Duodenal mucosa (tissue), 2 donors: Measurements from ENCODE around the gene TARS2.

Source experiments
- H3K27ac ChIP-seq: one replicate; pipeline ENCODE4 v1.7.0; 2013; ENCODE audit warnings: low read depth, low read length
- H3K27me3 ChIP-seq, 2 donors: one replicate each; pipeline ENCODE4 v1.7.0; 2013; ENCODE audit warnings: low read length in 2 of 2, control low read depth in 1 of 2; ENCODE audit not compliant: insufficient read depth in 2 of 2, control insufficient read depth in 1 of 2
- H3K36me3 ChIP-seq, 2 donors: one replicate each; pipeline ENCODE4 v1.7.0; 2013; ENCODE audit warnings: low read length in 2 of 2, control low read depth in 1 of 2; ENCODE audit not compliant: insufficient read depth in 2 of 2, control insufficient read depth in 1 of 2
- H3K4me1 ChIP-seq, 2 donors: one replicate each; pipeline ENCODE4 v1.7.0; 2013; ENCODE audit warnings: low read length in 2 of 2, control low read depth in 1 of 2; ENCODE audit not compliant: insufficient read depth in 2 of 2, control insufficient read depth in 1 of 2
- H3K4me3 ChIP-seq, 2 donors: one replicate each; pipeline ENCODE4 v1.7.0; 2013; ENCODE audit warnings: low read length in 2 of 2, low read depth in 1 of 2
- H3K9ac ChIP-seq, 2 donors: one replicate each; pipeline ENCODE4 v1.7.0; 2013; ENCODE audit warnings: low read length in 2 of 2, low read depth in 1 of 2
- H3K9me3 ChIP-seq, 2 donors: one replicate each; pipeline ENCODE4 v1.7.0; 2013; ENCODE audit warnings: low read length in 2 of 2, control low read depth in 1 of 2; ENCODE audit not compliant: control insufficient read depth in 1 of 2

The TARS2 gene

DNA sequence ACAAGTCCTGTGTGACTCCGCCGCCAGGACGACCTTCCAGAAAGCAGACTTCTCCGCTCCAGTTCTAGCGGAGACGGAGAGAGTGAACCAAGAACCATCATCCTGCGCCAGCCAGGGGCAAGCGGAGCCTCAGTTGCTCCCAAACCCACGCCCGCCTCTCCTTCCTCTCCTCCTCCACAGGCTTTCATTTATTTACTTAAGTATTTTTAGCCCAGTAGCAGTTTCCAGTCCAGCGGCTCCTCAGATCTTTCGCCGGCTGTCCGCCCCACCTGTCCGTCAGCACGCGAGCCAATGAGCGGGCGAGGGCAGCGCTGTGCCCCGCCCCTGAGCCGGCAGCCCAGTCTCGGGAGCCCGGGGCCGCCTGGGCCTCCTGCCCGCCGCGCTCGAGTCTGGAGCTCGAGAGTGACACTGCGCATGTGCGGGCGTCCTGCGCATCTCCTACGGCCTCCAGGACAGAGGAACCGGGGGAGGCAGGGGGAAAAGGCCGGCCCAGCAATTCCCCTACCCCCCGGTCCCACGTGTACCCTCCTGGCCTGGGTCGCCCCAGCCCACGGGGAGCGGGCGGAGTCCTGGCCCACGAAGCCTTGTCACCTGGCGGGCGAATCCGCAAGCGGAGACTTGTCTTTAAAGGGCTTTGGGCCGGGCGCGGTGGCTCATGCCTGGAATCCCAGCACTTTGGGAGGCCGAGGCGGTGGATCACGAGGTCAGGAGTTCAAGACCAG lies 28.3 kb downstream of the TARS2 start, which contains the start of gene FALEC:
Gene FALEC (plus strand): TSS at position 425 of the 722 bp plus-strand sequence.
- peaks cover 3 to 17% of the 10 kb centered on the region in 2 donors for H3K4me1 ChIP-seq
- peak within 1 kb of the TSS; percentile 67 for H3K27ac ChIP-seq
- H3K9ac ChIP-seq: peak within 1 kb of the TSS; percentile 79 to 84
- H3K36me3 ChIP-seq: peaks cover 0 to 4% of the 10 kb centered on the region in 2 donors
- H3K4me3 ChIP-seq: peak within 1 kb of the TSS; percentile 84 to 95
- no peaks in the 10 kb centered on the region for H3K27me3 ChIP-seq
- H3K9me3 ChIP-seq: no peaks in the 10 kb centered on the region

DNA sequence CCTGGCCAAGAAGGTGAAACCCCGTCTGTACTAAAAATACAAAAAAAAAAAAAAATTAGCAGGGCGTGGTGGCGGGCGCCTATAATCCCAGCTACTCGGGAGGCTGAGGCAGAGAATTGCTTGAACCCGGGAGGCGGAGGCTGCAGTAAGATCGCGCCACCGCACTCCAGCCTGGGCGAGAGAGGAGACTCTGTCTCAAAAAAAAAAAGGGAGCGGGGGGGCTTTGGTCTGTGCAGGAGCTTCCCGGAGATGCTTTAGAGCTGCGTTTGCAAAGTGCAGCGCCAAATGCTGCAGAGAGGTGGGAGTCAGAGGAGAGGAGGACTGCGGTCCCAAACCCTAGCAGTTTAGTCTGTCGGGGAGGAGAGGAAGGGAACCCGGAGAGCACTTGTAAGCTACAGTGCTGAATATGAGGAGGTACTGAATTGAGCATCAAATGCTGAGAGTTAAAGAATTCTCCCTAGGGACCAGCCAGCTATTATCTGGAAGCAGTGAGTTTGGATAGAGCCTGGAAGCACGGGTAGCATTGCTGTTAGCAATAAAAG lies 28.9 kb downstream of the TARS2 start:
- Histone ChIP-seq H3K9ac (peak overlapping the region; percentile 69 to 84), H3K4me3 (peak overlapping the region; percentile 84 to 95), H3K9me3 (no peaks in the 10 kb centered on the region), H3K27me3 (no peaks in the 10 kb centered on the region), H3K36me3 (peaks cover 0 to 4% of the 10 kb centered on the region in 2 donors), H3K4me1 (peaks cover 3 to 17% of the 10 kb centered on the region in 2 donors), H3K27ac (no peak overlapping the region)

DNA sequence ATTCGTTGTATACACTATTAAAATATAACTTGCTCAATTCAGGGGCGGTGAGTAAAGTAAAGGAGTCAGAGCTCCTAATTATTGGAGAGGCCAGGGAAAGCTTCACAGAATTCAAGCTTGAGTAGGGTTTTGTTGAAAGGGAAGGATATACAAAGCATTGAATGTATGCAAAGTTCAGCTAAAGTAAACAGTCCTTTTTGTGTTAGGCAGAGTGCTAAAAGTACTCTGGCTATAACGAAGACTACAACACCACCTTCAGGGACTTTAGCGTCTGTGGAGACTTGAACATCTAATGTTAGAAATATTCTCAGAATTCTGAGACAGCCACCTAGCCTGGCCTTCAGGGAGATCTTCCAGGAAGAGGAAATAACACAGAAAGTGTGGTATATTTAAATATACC lies 29.4 kb downstream of the TARS2 start:
- Histone ChIP-seq H3K36me3 (peaks cover 0 to 3% of the 10 kb centered on the region in 2 donors), H3K9ac (peak overlapping the region in 1 of 2 donors; percentile 64), H3K4me3 (peak overlapping the region; percentile 84 to 95), H3K27ac (no peak overlapping the region), H3K4me1 (peaks cover 3 to 17% of the 10 kb centered on the region in 2 donors), H3K27me3 (no peaks in the 10 kb centered on the region), H3K9me3 (no peaks in the 10 kb centered on the region)

DNA sequence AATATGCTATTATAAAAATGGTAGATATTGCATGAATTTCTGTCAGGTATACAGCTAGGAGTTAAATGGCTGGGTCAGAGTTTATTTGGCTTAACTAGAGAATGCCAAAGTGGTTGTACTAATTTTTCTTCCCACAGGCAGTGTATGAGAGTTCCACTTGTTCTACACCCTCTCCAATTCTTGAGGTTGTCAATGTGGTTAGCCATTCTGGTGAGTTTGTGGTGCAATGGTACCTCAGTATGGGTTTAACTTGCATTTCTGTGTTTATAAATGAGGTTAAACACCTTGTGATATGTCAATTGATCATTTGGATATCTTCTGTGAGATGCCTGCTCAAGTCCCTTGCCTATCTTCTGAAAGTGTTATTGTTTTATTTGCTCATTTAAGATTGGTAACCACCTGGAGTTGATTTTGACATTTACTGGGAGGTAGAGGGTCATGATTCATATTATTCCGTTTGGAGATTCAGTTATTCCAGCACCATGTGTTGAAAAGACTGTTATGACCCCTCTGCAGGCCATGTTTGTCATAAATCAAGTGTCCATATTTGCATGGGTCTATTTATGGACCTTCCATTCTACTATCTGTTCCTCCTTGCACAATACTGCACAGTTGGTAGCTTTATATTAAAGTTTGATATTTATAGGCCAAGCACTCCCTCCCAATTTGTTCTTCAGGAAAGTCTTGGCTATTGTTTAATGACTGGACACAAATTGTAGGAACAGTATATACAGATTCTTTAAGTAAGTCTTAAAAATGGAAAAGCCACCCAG lies 34.2 kb downstream of the TARS2 start:
- peaks cover 1 to 4% of the 10 kb centered on the region in 2 donors for H3K4me1 ChIP-seq
- H3K27ac ChIP-seq: no peak overlapping the region
- H3K4me3 ChIP-seq: no peak overlapping the region
- no peaks in the 10 kb centered on the region for H3K36me3 ChIP-seq
- H3K9ac ChIP-seq: no peak overlapping the region
- no peaks in the 10 kb centered on the region for H3K9me3 ChIP-seq
- no peaks in the 10 kb centered on the region for H3K27me3 ChIP-seq

DNA sequence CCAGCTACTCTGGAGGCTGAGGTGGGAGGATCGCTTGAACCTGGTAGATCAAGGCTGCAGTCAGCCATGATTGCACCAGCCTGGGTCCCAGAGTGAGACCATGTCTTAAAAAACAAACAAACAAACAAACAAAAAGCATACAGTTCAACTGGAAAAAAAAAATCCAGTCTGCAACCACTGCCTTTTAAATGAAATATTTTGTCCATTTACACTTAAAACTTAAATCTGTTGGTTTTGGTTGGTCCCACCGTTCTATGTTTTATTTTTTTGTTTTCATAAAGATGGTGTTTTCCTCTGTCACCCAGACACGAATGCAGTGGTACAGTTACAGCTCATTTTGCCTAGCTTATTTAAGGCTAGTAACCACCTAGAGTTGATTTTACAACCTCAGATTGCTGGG lies 38.1 kb downstream of the TARS2 start:
- Histone ChIP-seq H3K36me3 (no peaks in the 10 kb centered on the region), H3K27me3 (no peaks in the 10 kb centered on the region), H3K27ac (no peak overlapping the region)

DNA sequence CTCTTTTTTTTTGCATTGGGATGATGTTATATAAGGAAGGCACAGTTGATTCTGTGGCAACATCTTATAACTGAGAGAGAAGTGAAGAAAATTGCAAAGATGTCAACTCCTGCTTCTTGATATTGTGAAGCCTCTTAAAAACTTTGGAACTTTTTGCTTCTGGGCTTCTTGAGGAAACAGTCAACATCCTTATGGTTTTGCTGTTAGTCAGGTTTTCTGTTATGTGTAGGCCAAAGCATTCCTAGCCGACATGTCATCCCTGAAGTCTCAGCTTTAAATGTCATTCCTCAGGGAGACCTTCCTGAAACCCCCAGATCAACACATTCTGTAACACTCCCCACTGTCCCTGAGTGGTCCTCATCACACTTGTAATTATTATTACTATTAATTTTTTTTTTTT lies 41.0 kb downstream of the TARS2 start:
- no peaks in the 10 kb centered on the region for H3K36me3 ChIP-seq
- no peaks in the 10 kb centered on the region for H3K9me3 ChIP-seq
- H3K4me1 ChIP-seq: peaks cover 17 to 22% of the 10 kb centered on the region in 2 donors
- H3K27me3 ChIP-seq: no peaks in the 10 kb centered on the region
- no peak overlapping the region for H3K4me3 ChIP-seq
- H3K27ac ChIP-seq: no peak overlapping the region
- H3K9ac ChIP-seq: no peak overlapping the region

More for the DNA sequence above, 38.1 kb downstream of the TARS2 start:
- Histone ChIP-seq H3K9ac (no peak overlapping the region), H3K4me1 (peaks cover 7 to 9% of the 10 kb centered on the region in 2 donors), H3K9me3 (no peaks in the 10 kb centered on the region), H3K4me3 (no peak overlapping the region)

DNA sequence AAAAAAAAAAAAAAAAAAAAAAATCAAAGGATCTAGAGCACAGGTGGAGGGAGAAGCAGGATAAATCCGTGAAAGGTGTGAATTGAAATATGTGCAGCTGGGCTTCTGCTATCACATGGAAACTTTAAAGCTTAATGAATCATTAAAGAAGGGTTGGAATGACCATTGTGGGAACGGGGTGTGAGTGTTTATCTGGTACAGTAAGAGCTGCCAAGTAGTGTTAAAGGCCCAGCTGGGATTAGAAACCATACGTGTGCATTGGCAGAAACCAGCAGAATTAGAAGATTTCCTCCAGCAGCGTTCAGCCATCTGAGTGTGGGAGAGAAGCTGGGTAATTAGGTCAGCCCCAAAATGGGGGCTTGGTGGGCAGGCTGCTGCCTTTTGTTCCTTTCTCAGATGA lies 41.8 kb downstream of the TARS2 start:
- no peaks in the 10 kb centered on the region for H3K9me3 ChIP-seq
- peak overlapping the region in 1 of 2 donors; percentile 52 for H3K9ac ChIP-seq
- H3K27ac ChIP-seq: peak overlapping the region; percentile 66
- H3K27me3 ChIP-seq: no peaks in the 10 kb centered on the region
- H3K4me1 ChIP-seq: peaks cover 21 to 25% of the 10 kb centered on the region in 2 donors
- no peak overlapping the region for H3K4me3 ChIP-seq
- H3K36me3 ChIP-seq: no peaks in the 10 kb centered on the region

DNA sequence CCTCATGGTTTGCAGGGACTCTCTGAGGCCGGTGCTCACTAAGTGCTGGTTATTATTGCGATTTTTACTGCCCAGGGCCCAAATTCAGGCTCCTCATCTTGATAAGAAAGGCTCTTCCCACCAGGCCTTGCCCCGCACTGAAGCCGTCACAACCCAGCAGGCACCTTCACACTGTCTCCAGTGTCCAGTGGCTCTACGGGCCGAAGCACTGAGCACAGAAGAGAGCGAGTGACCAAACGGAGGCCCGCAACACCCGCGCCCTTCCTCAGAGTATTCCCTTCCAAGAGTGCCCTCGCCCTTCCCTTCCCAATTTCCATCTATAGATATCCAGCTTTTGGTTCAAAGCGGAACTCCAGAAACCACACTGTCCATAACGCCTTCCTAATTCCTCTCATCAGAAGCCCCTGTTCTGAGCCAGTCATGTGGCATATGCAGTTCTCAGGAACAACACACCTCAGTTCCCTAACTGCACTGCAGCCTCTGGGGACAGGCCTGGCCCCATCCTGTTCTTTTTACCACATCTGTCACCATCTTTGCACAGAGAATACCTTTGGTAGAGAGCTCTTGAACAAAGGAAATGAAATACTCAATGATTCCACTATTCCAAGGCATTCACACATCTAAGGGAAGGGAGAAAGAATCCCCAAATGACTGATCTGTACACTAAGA lies 43.4 kb downstream of the TARS2 start:
- Histone ChIP-seq H3K9me3 (no peaks in the 10 kb centered on the region), H3K4me3 (no peak overlapping the region), H3K27ac (no peak overlapping the region)

DNA sequence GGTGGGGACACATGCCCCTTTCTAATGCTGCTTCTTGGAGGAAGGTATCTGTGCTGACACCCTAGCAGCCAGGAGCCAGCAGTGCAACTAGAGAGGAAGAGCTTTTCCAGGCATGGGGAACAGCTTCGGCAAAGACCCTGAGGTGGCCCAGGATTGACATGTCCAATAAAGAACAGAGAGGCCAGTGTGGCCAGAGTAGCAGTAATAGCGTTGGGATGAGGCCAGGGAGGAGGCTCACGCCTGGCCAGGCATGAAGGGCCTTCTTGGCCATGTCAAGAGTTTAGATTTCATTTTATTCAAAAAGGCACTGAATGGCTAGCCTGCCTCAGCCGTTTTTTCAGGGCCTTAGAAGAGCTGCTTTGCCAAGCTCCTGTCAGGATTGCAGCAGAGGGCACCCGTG lies 45.6 kb downstream of the TARS2 start:
- Histone ChIP-seq H3K9ac (peak overlapping the region; percentile 48 to 57), H3K27me3 (no peaks in the 10 kb centered on the region), H3K9me3 (no peaks in the 10 kb centered on the region), H3K27ac (peak overlapping the region; percentile 30), H3K36me3 (no peaks in the 10 kb centered on the region), H3K4me3 (peak overlapping the region in 1 of 2 donors; percentile 15), H3K4me1 (peaks cover 24 to 27% of the 10 kb centered on the region in 2 donors)

More for the DNA sequence above, 43.4 kb downstream of the TARS2 start:
- Histone ChIP-seq H3K4me1 (peaks cover 24 to 27% of the 10 kb centered on the region in 2 donors), H3K9ac (no peak overlapping the region), H3K27me3 (no peaks in the 10 kb centered on the region), H3K36me3 (no peaks in the 10 kb centered on the region)
